Activated T-cell treated with anti-CD3 and anti-CD28 coated beads, Interleukin-2, amount 50 U/mL, for 72 hours (primary cell): ENCODE results near the gene RNF138. TPM values are rescaled to one million over a fixed set of nuclear protein-coding genes. Genes with fewer than 3 reads are reported as not detected.
A peak's percentile ranks its signal among the peaks of the same experiment; 100 is the strongest.
"Not testable (repeated sequence)": the region's sequence is repeated elsewhere in the genome, so short reads cannot be mapped to it uniquely, and the experiment has no call there.

Experiments used
- ATAC-seq, 2 donors: fragments of 150-1000 bp; cut with Tn5 transposase; replicated peaks in 1 of 2; 2 replicates each; pipeline ENCODE4 v1.10.0; 2021; ENCODE audit warnings: moderate library complexity in 2 of 2, mild to moderate bottlenecking in 1 of 2
- DNase-seq, 2 donors: peaks; one replicate each; pipeline ENCODE4 v3.0.0; 2021 to 2022; ENCODE audit warnings: mixed read lengths in 1 of 2
- H3K27ac Mint-ChIP-seq: one replicate; pipeline ENCODE4 v1.8.0; 2022; ENCODE audit warnings: mild to moderate bottlenecking, moderate library complexity, mixed read lengths
- H3K27me3 Mint-ChIP-seq: one replicate; pipeline ENCODE4 v1.8.0; 2022; ENCODE audit warnings: low read depth, mixed read lengths
- H3K36me3 Mint-ChIP-seq, 2 donors: one replicate each; pipeline ENCODE4 v1.8.0; 2022; ENCODE audit warnings: mixed read lengths in 2 of 2, mild to moderate bottlenecking in 1 of 2; ENCODE audit not compliant: insufficient read depth in 2 of 2
- H3K4me1 Mint-ChIP-seq: one replicate; pipeline ENCODE4 v1.8.0; 2022; ENCODE audit warnings: low read depth, mixed read lengths
- H3K4me3 Mint-ChIP-seq, 2 donors: one replicate each; pipeline ENCODE4 v1.8.0; 2022; ENCODE audit warnings: mild to moderate bottlenecking in 2 of 2, mixed read lengths in 2 of 2, moderate library complexity in 2 of 2
- H3K9me3 Mint-ChIP-seq, 2 donors: one replicate each; pipeline ENCODE4 v1.8.0; 2022; ENCODE audit warnings: mixed read lengths in 2 of 2
- total RNA-seq, 2 donors: library from RNA; stranded (reverse); gene quantifications; one replicate each; pipeline ENCODE4 v1.2.3, GENCODE V29; 2022

The RNF138 gene
- total RNA-seq, 2 donors from 2014 or later = 74.7 to 79.9 TPM

- peaks cover 32% of the 10 kb centered on the region for H3K4me1 Mint-ChIP-seq
- no peak overlapping the region for H3K4me3 Mint-ChIP-seq
- H3K27ac Mint-ChIP-seq = no peak overlapping the region
- H3K9me3 Mint-ChIP-seq = peaks cover 0 to 2% of the 10 kb centered on the region in 2 donors
- H3K27me3 Mint-ChIP-seq = no peaks in the 10 kb centered on the region
- no peak for ATAC-seq
- peaks cover 5 to 6% of the 10 kb centered on the region in 2 donors for H3K36me3 Mint-ChIP-seq
- no peak for DNase-seq
Measured at GRCh38 chr18:32081881-32082280, 9.8 kb upstream of the RNF138 start.

DNA sequence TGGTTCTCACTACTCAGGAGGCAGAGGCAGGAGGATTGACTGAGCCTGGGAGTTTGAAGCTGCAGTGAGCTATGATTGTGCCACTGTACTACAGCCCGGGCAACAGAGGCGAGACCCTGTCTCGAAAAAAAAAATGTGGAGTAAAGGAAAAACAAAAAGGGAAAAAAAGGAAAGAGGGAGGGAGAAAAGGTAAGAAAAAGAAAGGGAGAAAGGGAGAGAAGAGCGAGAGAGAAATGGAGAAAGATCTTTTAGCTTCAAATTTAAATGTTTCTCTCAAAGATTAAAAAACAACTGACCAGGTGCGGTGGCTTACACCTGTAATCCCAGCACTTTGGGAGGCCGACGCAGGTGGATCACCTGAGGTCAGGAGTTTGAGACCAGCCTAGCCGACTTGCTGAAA is 7.9 kb upstream of the RNF138 start:
- H3K27me3 Mint-ChIP-seq = no peaks in the 10 kb centered on the region
- peak overlapping the region; percentile 54 for H3K27ac Mint-ChIP-seq
- no peak overlapping the region for H3K4me3 Mint-ChIP-seq
- H3K4me1 Mint-ChIP-seq = peaks cover 45% of the 10 kb centered on the region
- ATAC-seq (no peak), DNase-seq (no peak)
- peaks cover 0 to 2% of the 10 kb centered on the region in 2 donors for H3K9me3 Mint-ChIP-seq
- peaks cover 5 to 6% of the 10 kb centered on the region in 2 donors for H3K36me3 Mint-ChIP-seq

DNA sequence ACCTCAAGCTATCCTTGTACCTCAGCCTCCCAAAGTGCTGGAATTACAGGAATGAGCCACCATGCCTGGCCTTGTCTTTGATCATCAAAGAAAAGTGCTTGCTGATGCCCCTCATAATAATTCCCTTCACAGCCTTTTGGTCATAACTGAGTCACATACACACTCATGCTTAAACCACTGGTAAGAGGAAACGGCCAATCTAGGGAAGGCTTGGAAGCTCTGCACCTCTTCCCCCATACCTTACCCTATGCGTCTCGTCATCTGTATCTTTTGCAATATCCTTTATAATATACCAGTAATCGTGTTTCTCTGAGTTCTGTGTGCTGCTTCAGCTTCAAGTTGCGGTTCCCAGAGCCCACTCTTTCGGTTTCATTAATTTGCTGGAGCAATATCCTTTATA is 4.8 kb upstream of the RNF138 start:
- Mint-ChIP-seq H3K27me3 (no peaks in the 10 kb centered on the region), H3K36me3 (peaks cover 0 to 5% of the 10 kb centered on the region in 2 donors), H3K27ac (no peak overlapping the region), H3K9me3 (peaks cover 0 to 2% of the 10 kb centered on the region in 2 donors), H3K4me3 (no peak overlapping the region), H3K4me1 (peaks cover 47% of the 10 kb centered on the region)
- no peak for DNase-seq
- ATAC-seq = no peak

DNA sequence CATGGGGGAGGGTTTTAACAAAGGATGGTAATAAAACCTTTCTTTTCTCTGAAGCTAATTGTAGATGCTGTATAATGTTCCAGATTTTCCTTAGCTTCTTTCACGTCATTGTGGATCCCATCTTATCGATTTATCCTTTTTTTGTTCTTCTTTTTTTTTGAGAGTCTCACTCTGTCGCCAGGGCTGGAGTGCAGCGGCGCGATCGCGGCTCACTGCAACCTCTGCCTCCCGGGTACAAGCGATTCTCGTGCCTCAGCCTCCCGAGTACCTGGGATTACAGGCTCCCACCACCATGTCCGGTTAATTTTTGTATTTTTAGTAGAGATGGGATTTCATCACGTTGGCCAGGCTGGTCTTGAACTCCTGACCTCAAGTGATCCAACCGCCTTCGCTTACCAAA is 843 bp upstream of the RNF138 start:
- ATAC-seq, H3K27ac Mint-ChIP-seq, DNase-seq, H3K27me3 Mint-ChIP-seq, H3K9me3 Mint-ChIP-seq: not testable (repeated sequence)
- Mint-ChIP-seq H3K36me3 (peaks cover 14 to 20% of the 10 kb centered on the region in 2 donors), H3K4me3 (peak overlapping the region; percentile 46 to 50), H3K4me1 (peaks cover 46% of the 10 kb centered on the region)

DNA sequence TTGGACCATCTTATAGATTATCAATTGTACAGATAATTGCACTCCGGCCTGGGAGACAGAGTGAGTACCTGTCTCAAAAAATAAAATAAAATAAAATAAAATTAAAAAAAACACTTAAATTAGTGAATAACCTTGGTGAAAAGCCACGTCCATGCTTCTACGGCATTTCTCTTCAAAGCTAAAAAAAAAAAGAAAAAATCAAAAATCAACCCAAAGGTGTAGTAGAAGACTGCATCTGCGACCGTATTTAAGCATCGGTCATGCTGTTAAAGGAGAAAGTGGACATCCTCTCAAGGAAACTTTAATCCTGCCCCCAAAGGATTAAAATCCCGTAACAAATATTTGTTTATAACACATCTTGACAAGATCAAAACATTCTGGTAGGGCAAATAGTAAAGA is 350 bp upstream of the RNF138 start:
- peak overlapping the region; percentile 96 for H3K27ac Mint-ChIP-seq
- peaks cover 18 to 25% of the 10 kb centered on the region in 2 donors for H3K36me3 Mint-ChIP-seq
- DNase-seq (no peak), ATAC-seq (no peak)
- no peaks in the 10 kb centered on the region for H3K27me3 Mint-ChIP-seq
- H3K4me3 Mint-ChIP-seq = peak overlapping the region; percentile 85 to 91
- peaks cover 46% of the 10 kb centered on the region for H3K4me1 Mint-ChIP-seq
- H3K9me3 Mint-ChIP-seq = no peaks in the 10 kb centered on the region

- peak overlapping the region; percentile 96 for H3K27ac Mint-ChIP-seq
- H3K4me3 Mint-ChIP-seq = peak overlapping the region; percentile 97 to 100
- H3K9me3 Mint-ChIP-seq = no peaks in the 10 kb centered on the region
- peak; percentile 89 to 91 for ATAC-seq
- DNase-seq = peak; percentile 100
- peaks cover 19 to 27% of the 10 kb centered on the region in 2 donors for H3K36me3 Mint-ChIP-seq
- peaks cover 43% of the 10 kb centered on the region for H3K4me1 Mint-ChIP-seq
- no peaks in the 10 kb centered on the region for H3K27me3 Mint-ChIP-seq
Measured at GRCh38 chr18:32092422-32093101, 888 bp downstream of the RNF138 start.

DNA sequence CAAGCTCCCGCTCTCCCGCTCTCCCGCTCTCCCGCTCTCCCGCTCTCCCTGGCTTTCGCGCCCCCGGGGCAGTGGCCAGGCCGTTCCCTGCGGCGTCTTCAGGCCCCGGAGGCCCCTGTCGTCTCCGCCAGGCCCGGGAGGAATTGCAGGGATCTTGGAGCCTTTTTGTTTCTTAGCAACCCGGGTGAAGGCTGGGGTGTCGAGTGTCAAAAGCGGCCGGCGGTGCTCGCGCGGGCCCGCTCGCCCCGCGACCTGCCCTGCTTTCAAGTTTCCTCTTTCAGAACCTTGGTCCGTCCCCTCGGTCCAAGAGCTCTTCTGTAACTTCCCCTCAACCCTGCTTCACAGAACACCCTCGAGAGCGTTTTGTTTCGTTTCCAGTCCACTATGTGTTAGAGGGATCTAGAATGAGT is 1.4 kb downstream of the RNF138 start:
- ATAC-seq (no peak), DNase-seq (peak; percentile 43 to 49)
- H3K36me3 Mint-ChIP-seq = peaks cover 21 to 27% of the 10 kb centered on the region in 2 donors
- peak overlapping the region; percentile 97 to 100 for H3K4me3 Mint-ChIP-seq
- H3K9me3 Mint-ChIP-seq = no peaks in the 10 kb centered on the region
- no peaks in the 10 kb centered on the region for H3K27me3 Mint-ChIP-seq
- peaks cover 41% of the 10 kb centered on the region for H3K4me1 Mint-ChIP-seq
- peak overlapping the region; percentile 99 for H3K27ac Mint-ChIP-seq

GRCh38 chr18:32093523-32093922 is 1.8 kb downstream of the RNF138 start:
- Mint-ChIP-seq H3K9me3 (no peaks in the 10 kb centered on the region), H3K27me3 (no peaks in the 10 kb centered on the region), H3K36me3 (peaks cover 21 to 27% of the 10 kb centered on the region in 2 donors), H3K4me3 (peak overlapping the region; percentile 97 to 100), H3K27ac (peak overlapping the region; percentile 99), H3K4me1 (peaks cover 41% of the 10 kb centered on the region)
- DNase-seq (no peak), ATAC-seq (no peak)

DNA sequence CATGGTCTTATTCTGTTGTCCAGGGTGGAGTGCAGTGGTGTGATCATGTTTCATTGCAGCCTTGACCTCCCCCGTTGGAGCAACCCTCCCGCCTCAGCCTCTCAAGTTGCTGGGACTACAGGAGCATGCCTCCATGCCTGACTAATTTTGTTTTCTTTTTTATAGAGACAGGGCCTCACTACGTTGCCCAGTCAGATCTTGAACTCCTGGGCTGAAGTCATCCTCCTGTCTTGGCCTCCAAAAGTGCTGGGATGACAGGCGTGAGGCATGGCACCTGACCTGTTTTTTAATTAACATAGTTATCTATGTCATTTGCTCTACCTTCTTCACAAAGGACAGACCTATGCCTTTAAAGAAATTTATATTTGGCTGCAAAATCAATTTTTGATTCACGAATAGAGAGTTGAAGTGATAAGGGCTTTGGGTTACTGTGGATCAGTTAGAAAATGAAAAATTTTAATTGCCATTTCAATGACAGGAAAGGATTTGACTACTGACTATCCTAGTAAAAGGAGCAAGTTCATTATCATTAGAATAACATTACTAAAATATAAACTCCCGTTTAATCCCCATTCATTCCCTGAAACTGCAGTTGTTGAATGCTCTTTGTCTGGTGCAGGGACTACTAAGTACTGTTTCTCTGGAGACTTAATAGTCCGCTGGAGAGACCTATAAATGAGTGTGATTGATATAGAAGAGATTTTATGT is 3.7 kb downstream of the RNF138 start:
- Mint-ChIP-seq H3K36me3 (peaks cover 22 to 27% of the 10 kb centered on the region in 2 donors), H3K27ac (peak overlapping the region; percentile 85), H3K27me3 (no peaks in the 10 kb centered on the region), H3K9me3 (no peaks in the 10 kb centered on the region), H3K4me3 (peak overlapping the region; percentile 82 to 97), H3K4me1 (peaks cover 50% of the 10 kb centered on the region)
- ATAC-seq = no peak
- peak; percentile 31 to 47 for DNase-seq

- DNase-seq (no peak), ATAC-seq (no peak)
- Mint-ChIP-seq H3K4me1 (peaks cover 53% of the 10 kb centered on the region), H3K4me3 (peak overlapping the region; percentile 82 to 97), H3K27me3 (no peaks in the 10 kb centered on the region), H3K9me3 (no peaks in the 10 kb centered on the region), H3K27ac (peak overlapping the region; percentile 85), H3K36me3 (peaks cover 23 to 29% of the 10 kb centered on the region in 2 donors)
Measured at GRCh38 chr18:32095900-32096229, 4.2 kb downstream of the RNF138 start.

DNA sequence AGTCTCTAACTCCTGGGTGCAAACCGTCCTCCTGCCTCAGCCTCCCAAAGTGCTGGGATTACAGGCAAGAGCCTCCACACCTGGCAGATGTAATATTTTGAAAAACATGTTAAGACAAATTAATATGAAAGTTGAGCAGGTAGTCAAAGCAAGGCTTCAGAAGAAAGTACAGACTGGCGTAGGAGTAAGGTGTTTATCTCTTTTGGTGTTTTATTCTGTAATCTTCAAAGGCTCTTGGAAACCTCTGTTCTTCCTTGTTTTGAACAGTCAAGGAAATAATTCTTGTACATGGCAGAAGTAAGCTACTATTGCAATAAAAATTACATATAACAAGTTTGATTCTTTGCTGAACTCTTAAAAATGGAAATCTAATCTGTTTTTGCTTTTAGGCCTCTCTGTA is 5.3 kb downstream of the RNF138 start:
- Mint-ChIP-seq H3K9me3 (no peaks in the 10 kb centered on the region), H3K27ac (peak overlapping the region; percentile 85), H3K4me1 (peaks cover 56% of the 10 kb centered on the region), H3K36me3 (peaks cover 24 to 34% of the 10 kb centered on the region in 2 donors), H3K27me3 (no peaks in the 10 kb centered on the region), H3K4me3 (peak overlapping the region; percentile 82 to 97)
- no peak for DNase-seq
- ATAC-seq = no peak

- peaks cover 67% of the 10 kb centered on the region for H3K4me1 Mint-ChIP-seq
- no peak for DNase-seq
- ATAC-seq = no peak
- H3K36me3 Mint-ChIP-seq = peaks cover 7 to 18% of the 10 kb centered on the region in 2 donors
- peak overlapping the region in 1 of 2 donors; percentile 46 for H3K4me3 Mint-ChIP-seq
- no peaks in the 10 kb centered on the region for H3K27me3 Mint-ChIP-seq
- peak overlapping the region; percentile 38 for H3K27ac Mint-ChIP-seq
- H3K9me3 Mint-ChIP-seq = no peaks in the 10 kb centered on the region
Measured at GRCh38 chr18:32104516-32104915, 12.8 kb downstream of the RNF138 start.

GRCh38 chr18:32110005-32110404 is 18.3 kb downstream of the RNF138 start:
- H3K27me3 Mint-ChIP-seq = no peaks in the 10 kb centered on the region
- H3K27ac Mint-ChIP-seq = peak overlapping the region; percentile 82
- H3K36me3 Mint-ChIP-seq = peaks cover 4 to 23% of the 10 kb centered on the region in 2 donors
- H3K9me3 Mint-ChIP-seq = no peaks in the 10 kb centered on the region
- ATAC-seq (no peak), DNase-seq (no peak)
- peaks cover 77% of the 10 kb centered on the region for H3K4me1 Mint-ChIP-seq
- H3K4me3 Mint-ChIP-seq = no peak overlapping the region
